Activated CD4-positive, CD25-positive, alpha-beta regulatory T cell (primary cell): ENCODE results near the gene ZNF598.

Source experiments
- DNase-seq, 4 experiments: peaks; one replicate each; lab custom pipeline; 2025; lab: John Stamatoyannopoulos, UW

Gene ZNF598

GRCh38 chr16:2009791-2010510 is at the start of gene ZNF598:
ZNF598 (minus strand) TSS chr16:2009821.
- peak; percentile 49 to 73 (median 62) for DNase-seq

- no peak for DNase-seq
Observed at GRCh38 chr16:2058872-2059271, 49.3 kb upstream of the ZNF598 start.

- no peak for DNase-seq
Observed at GRCh38 chr16:2058420-2058819, 48.8 kb upstream of the ZNF598 start.

GRCh38 chr16:2057438-2057837 is 47.8 kb upstream of the ZNF598 start:
- DNase-seq = no peak

GRCh38 chr16:2056681-2057407 is 47.2 kb upstream of the ZNF598 start:
- no peak for DNase-seq

- no peak for DNase-seq
Observed at GRCh38 chr16:2056077-2056476, 46.5 kb upstream of the ZNF598 start.

- DNase-seq = no peak
Observed at GRCh38 chr16:2054543-2055245, 45.1 kb upstream of the ZNF598 start.

- DNase-seq = no peak
Observed at GRCh38 chr16:2053897-2054296, 44.3 kb upstream of the ZNF598 start.

GRCh38 chr16:2053211-2053610 is 43.6 kb upstream of the ZNF598 start:
- DNase-seq = no peak

- no peak for DNase-seq
Observed at GRCh38 chr16:2048116-2048543, 38.5 kb upstream of the ZNF598 start.

- peak; percentile 86 to 90 (median 88) for DNase-seq
Observed at GRCh38 chr16:2047330-2048115, 37.9 kb upstream of the ZNF598 start, which contains the start of the genes NTHL1 and TSC2. NTHL1 (minus strand) TSS chr16:2047834; CDS start chr16:2047823, 11 bp downstream. TSC2 (plus strand) TSS chr16:2047985; CDS start chr16:2048616, 631 bp downstream.

GRCh38 chr16:2046893-2047329 is 37.3 kb upstream of the ZNF598 start:
- no peak for DNase-seq

GRCh38 chr16:2045965-2046892 is 36.6 kb upstream of the ZNF598 start:
- DNase-seq = no peak

GRCh38 chr16:2044541-2044940 is 34.9 kb upstream of the ZNF598 start:
- DNase-seq = no peak

GRCh38 chr16:2043667-2044451 is 34.2 kb upstream of the ZNF598 start:
- DNase-seq = no peak

- DNase-seq = no peak
Observed at GRCh38 chr16:2042986-2043666, 33.5 kb upstream of the ZNF598 start.

- no peak for DNase-seq
Observed at GRCh38 chr16:2042171-2042985, 32.8 kb upstream of the ZNF598 start.

- DNase-seq = no peak
Observed at GRCh38 chr16:2040787-2041522, 31.3 kb upstream of the ZNF598 start.
